ENCODE measurements around the gene HEXB. TPM values are rescaled to one million over a fixed set of nuclear protein-coding genes. Genes with fewer than 3 reads are reported as not detected.

The HEXB gene
- total and polyA plus RNA-seq, 9 of the 15 experiments (the other 6 are each of a cell fraction or from before 2014, with no cell fraction given): 22.9 to 158 (median 108) TPM

DNA sequence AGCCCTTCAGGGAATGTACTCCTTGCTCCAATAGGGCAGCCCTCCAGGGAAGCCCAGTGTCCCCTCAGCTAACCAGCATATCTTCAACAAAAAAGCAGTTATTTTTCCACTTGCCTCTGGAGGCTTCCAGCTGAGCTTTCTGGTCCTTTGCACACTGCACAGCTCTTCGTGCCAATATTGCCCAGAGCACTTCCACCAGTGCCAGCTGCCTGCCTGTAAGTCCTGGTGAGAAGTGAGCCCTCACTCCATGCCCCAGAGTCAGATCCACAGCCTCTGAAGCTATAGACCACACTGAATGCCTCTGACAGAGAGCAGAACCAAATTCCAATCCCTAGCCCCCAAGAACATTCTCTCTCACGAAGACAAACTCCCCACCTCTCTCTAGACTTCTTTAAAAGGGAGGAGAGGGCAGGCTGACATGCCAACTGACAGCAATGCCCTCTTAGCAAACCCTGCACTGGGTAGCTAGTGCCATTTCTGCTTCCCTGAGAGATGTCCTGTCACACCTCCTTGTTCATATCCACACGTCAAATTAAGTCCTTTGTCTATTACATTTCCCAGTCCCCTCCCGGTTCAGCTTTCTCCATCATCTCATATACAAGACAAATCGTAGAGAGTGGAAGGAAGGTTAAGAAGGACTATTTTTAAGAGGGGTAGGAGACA, 12.7 kb upstream of the HEXB start (continued):
- TF ChIP-seq, protein P1, sequence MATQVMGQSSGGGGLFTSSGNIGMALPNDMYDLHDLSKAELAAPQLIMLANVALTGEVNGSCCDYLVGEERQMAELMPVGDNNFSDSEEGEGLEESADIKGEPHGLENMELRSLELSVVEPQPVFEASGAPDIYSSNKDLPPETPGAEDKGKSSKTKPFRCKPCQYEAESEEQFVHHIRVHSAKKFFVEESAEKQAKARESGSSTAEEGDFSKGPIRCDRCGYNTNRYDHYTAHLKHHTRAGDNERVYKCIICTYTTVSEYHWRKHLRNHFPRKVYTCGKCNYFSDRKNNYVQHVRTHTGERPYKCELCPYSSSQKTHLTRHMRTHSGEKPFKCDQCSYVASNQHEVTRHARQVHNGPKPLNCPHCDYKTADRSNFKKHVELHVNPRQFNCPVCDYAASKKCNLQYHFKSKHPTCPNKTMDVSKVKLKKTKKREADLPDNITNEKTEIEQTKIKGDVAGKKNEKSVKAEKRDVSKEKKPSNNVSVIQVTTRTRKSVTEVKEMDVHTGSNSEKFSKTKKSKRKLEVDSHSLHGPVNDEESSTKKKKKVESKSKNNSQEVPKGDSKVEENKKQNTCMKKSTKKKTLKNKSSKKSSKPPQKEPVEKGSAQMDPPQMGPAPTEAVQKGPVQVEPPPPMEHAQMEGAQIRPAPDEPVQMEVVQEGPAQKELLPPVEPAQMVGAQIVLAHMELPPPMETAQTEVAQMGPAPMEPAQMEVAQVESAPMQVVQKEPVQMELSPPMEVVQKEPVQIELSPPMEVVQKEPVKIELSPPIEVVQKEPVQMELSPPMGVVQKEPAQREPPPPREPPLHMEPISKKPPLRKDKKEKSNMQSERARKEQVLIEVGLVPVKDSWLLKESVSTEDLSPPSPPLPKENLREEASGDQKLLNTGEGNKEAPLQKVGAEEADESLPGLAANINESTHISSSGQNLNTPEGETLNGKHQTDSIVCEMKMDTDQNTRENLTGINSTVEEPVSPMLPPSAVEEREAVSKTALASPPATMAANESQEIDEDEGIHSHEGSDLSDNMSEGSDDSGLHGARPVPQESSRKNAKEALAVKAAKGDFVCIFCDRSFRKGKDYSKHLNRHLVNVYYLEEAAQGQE (IDR thresholded peaks at IDR 0.05; ENCODE audit: borderline replicate concordance): no peak
- TF ChIP-seq, protein P1 (CRISPR knock-in tag; IDR thresholded peaks at IDR 0.05; ENCODE audit: low read depth): no peak
- no peak for TF ChIP-seq NFIX (CRISPR knock-in tag; IDR thresholded peaks at IDR 0.05; ENCODE audit: low read depth)
- no peak for TF ChIP-seq PHF20 (IDR thresholded peaks at IDR 0.05; ENCODE audit: partially characterized antibody)
- TF ChIP-seq FOXJ2 (tag; IDR thresholded peaks at IDR 0.05): no peak
- TF ChIP-seq CHD4 (IDR thresholded peaks at IDR 0.05; ENCODE audit: insufficient read depth, insufficient replicate concordance, low read depth, low read length, poor library complexity, severe bottlenecking): no peak
- TF ChIP-seq SIN3B (IDR thresholded peaks at IDR 0.05; ENCODE audit: low read depth): no peak
- TF ChIP-seq BMI1 (IDR thresholded peaks at IDR 0.05; ENCODE audit: low read length): no peak
- TF ChIP-seq CAMTA2 (CRISPR knock-in tag; conservative IDR thresholded peaks at IDR 0.05): no peak
- no peak for TF ChIP-seq CC2D1A (IDR thresholded peaks at IDR 0.05)
